ENCODE measurements around the gene BCOR.

GRCh38 chrX:40021647-40022046 lies 76.1 kb downstream of the BCOR start:
- TF ChIP-seq CTCF (IDR thresholded peaks at IDR 0.05; ENCODE audit: low read length) = no peak
- no peak for TF ChIP-seq EZH2 (IDR thresholded peaks at IDR 0.05; ENCODE audit: borderline replicate concordance, low read length)

Measured in OCI-LY1 (cell line).